Epithelial cell of prostate (primary cell): ENCODE measurements around the gene PRKCH.

ENCODE experiments used
- DNase-seq: peaks from one replicate; pipeline ENCODE4 v3.0.0-alpha.2; 2011; ENCODE audit warnings: low read depth, low spot score
- H3K27ac ChIP-seq: fragments of 450-650 bp; 2 replicates; pipeline ENCODE4 v1.5.1; 2017; ENCODE audit warnings: mild to moderate bottlenecking

The PRKCH gene

GRCh38 chr14:61466249-61466904 lies 145.0 kb downstream of the PRKCH start:
- peak overlapping the region; percentile 60 for H3K27ac ChIP-seq
- peak; percentile 41 for DNase-seq

GRCh38 chr14:61466905-61467280 lies 145.5 kb downstream of the PRKCH start:
- peak overlapping the region; percentile 60 for H3K27ac ChIP-seq
- no peak for DNase-seq

- no peak overlapping the region for H3K27ac ChIP-seq
These were observed 145.9 kb downstream of the PRKCH start for GRCh38 chr14:61467296-61467695.

GRCh38 chr14:61468063-61468825 lies 146.9 kb downstream of the PRKCH start:
- DNase-seq: no peak
- peak overlapping the region; percentile 6 for H3K27ac ChIP-seq

More at GRCh38 chr14:61467296-61467695, 145.9 kb downstream of the PRKCH start:
- DNase-seq: no peak

- no peak for DNase-seq
- H3K27ac ChIP-seq: no peak overlapping the region
These were observed 148.4 kb downstream of the PRKCH start for GRCh38 chr14:61469781-61470180.

- H3K27ac ChIP-seq: peak overlapping the region; percentile 31
- DNase-seq: peak; percentile 60
These were observed 149.0 kb downstream of the PRKCH start for GRCh38 chr14:61470261-61470960.

- H3K27ac ChIP-seq: peak overlapping the region; percentile 31
- DNase-seq: no peak
These were observed 149.5 kb downstream of the PRKCH start for GRCh38 chr14:61470961-61471293.

- H3K27ac ChIP-seq: peak overlapping the region; percentile 36
- DNase-seq: no peak
These were observed 150.1 kb downstream of the PRKCH start for GRCh38 chr14:61471297-61472005.

- peak; percentile 90 for DNase-seq
- H3K27ac ChIP-seq: peak overlapping the region; percentile 36
These were observed 150.8 kb downstream of the PRKCH start for GRCh38 chr14:61472011-61472672.

- peak overlapping the region; percentile 36 for H3K27ac ChIP-seq
- no peak for DNase-seq
These were observed 151.5 kb downstream of the PRKCH start for GRCh38 chr14:61472801-61473376.

GRCh38 chr14:61474015-61474414 lies 152.6 kb downstream of the PRKCH start:
- DNase-seq: no peak
- H3K27ac ChIP-seq: no peak overlapping the region

GRCh38 chr14:61474701-61475100 lies 153.3 kb downstream of the PRKCH start:
- H3K27ac ChIP-seq: no peak overlapping the region
- DNase-seq: no peak

- no peak for DNase-seq
- H3K27ac ChIP-seq: no peak overlapping the region
These were observed 153.9 kb downstream of the PRKCH start for GRCh38 chr14:61475316-61475715.

- DNase-seq: no peak
- H3K27ac ChIP-seq: peak overlapping the region; percentile 56
These were observed 154.8 kb downstream of the PRKCH start for GRCh38 chr14:61476105-61476753.

- peak overlapping the region; percentile 56 for H3K27ac ChIP-seq
- DNase-seq: no peak
These were observed 155.5 kb downstream of the PRKCH start for GRCh38 chr14:61476754-61477410.

GRCh38 chr14:61477712-61478462 lies 156.5 kb downstream of the PRKCH start:
- no peak overlapping the region for H3K27ac ChIP-seq
- DNase-seq: no peak

GRCh38 chr14:61478971-61479473 lies 157.6 kb downstream of the PRKCH start:
- DNase-seq: no peak
- H3K27ac ChIP-seq: no peak overlapping the region
